HG03108 (cell line): ENCODE results near the gene TFF2.

Experiments
- ATAC-seq: cut with Tn5 transposase; IDR thresholded peaks from one replicate; pipeline ENCODE4 v1.9.1; 2021; ENCODE audit warnings: moderate library complexity; ENCODE audit not compliant: unreplicated experiment

Gene TFF2, protein sequence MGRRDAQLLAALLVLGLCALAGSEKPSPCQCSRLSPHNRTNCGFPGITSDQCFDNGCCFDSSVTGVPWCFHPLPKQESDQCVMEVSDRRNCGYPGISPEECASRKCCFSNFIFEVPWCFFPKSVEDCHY

GRCh38 chr21:42350927-42351426, at the start of gene TFF2:
TFF2 (minus strand) TSS chr21:42350994; CDS start chr21:42350957, 37 bp downstream.
- no peak for ATAC-seq

- no peak for ATAC-seq
Observed at GRCh38 chr21:42400525-42400924, 49.7 kb upstream of the TFF2 start.

- no peak for ATAC-seq
Observed at GRCh38 chr21:42398436-42399028, 47.7 kb upstream of the TFF2 start.

DNA sequence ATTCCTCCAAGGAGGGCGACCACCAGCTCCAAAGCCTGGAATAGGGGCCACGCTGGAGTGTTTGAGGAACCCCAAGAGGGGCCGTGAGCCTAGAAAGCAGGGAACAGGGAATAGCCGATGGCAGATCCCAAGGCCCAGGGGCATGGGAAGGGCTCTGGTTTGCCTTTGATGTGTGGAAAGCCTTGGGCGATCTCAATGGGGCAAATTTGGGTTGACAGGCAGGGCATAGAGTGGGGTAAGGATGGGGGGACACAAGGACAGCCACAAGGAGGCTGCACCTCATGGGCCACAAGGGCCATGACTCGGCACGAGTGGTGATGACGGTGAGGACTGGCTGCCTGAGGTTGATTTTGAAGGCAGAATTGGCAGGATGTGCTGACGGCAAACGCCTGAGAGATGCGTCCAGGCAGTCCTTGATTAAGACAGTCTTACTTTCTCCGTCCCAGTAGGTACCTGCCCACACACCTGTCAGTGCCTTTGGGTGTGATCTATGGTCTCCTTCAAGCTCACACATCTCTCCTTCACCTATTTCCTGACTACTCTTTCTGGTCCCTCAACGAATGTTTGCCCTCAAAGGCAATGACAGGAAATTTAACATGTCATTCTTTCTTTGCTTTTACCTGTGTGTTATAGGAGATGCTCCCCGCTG, 47.1 kb upstream of the TFF2 start:
- no peak for ATAC-seq

DNA sequence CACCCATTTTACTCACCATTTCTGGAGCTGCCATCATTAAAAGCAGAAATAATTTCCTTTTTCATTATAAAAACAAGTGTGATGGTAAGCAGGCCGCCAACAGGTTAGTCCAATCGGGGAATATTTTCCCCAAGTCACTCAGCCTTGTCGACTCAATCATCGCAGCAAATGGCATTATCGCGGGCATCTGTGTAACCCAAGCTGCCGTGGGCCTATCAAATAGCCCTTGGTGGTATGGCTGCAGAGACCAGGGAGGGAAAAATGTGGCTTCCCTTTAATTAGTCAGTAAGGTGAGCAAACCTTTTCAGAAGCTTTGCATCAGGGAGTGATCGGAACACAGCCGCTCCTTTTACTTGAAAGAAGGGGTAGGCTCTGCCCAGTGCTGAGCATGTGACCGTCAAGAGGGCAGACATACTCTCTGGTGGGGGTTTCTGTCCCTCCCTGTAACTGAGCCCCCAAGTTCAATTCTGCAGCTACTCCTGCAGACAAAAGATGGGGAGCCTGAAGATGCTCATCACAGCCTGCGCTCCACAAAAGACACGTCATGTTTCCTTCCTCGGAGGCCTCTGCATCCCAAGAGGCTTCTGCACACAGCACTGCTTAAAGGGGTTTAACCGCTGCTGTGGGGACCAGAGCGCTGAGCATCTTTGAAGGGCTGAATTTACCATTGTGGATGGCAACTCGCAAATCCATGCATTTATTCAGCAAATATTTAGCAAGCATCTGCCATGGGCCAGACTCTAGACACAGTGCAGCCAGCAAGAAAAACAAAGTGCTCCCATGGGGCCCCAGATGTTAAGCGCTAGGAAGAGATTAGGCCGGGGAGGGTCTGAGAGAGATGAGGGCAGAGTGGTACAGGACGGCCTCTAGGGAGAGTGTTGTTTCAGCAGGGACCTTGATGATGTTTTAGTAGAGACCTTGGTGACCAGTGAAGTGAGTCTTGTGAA, 46.3 kb upstream of the TFF2 start:
- ATAC-seq: no peak

DNA sequence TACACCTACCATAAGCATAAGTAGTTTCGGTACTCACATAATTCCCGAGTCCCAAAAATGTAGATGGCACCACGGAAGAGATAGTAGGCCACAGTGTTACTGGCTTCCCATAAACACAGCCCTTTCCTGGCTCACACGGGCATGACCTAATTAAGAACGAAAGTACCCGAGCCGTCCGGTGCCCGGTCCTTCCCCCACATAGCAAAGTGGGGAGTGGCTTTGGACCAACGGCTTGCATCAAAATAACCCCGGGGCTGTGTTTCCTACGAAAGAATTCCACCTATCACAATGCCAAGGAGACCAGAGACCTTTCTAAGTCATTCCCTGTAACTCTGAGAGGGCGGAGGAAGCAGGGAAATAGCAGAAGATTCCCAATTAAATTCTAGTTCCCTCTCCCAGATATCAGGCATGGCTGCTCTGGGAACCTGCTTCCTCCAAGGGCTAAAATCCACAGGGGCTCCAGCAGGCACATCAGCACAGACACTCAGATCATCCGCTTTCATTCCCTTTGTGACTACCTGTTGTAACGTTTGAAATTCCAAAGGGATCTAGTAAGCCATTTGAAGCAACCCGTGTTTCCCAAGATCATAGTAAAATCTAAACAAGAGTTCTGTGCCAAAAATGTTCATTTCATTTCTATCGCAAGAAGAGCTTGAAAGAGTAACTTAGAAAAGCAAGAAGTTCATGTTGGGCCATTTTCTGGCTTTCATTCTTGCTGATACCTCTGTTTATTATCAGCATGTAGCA, 45.3 kb upstream of the TFF2 start, which contains the start of gene TMPRSS3:
Gene TMPRSS3 (minus strand): TSS at position 148 of the 747 bp plus-strand sequence. CDS start 635 bp downstream, outside the sequence.
- no peak for ATAC-seq

- no peak for ATAC-seq
Observed at GRCh38 chr21:42395302-42395701, 44.5 kb upstream of the TFF2 start.

DNA sequence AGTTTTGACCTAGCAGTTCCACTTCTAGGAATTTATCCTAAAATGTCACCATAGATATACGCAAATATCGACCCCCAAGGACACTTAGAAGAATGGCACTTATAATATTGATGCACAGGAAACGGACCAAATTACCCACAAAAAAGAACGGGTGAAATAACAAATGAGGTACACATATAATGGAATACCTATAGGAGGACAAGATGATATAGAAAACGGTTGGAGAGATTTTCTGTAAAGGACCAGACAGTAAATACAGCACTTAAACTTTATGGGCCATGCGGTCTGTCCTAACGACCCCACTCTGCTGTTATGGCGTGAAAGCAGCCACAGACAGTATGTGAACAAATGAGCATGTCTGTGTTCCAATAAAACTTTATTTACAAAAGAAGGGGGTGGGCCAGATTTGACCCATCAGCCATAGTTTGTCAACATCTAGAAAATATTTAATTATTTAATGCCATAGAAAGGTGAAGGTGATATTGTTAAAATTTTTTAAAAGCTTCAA, 42.7 kb upstream of the TFF2 start:
- no peak for ATAC-seq

DNA sequence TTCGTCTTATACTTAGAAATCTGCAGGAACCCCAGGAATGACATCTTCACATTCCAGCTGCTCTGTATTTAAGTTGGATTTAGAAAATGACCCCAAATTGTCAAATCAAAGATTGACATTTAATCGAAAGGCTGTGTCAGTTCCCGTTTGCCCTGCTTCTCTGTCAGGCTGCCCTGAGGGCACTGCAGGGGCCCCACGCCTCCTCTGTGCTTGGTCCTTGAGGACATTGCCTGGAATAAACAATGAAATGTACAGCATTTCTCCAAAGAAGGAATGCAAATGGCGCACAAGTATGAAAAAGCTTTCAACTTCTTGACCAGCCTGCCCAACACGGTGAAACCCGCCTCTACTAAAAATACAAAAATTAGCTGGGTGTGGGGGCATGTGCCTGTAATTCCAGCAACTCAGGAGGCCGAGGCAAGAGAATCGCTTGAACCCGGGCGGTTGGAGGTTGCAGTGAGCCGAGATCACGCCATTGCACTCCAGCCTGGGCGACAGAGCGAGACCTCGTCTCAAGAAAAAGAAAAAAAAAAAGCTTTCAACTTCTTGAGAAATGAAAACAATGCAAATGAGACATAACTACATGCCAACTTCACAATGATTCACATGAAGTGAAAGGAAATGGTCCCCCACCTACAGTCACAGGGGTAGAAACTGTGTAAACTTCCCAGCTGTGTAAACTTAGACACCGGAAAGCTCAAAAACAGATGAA, 42.1 kb upstream of the TFF2 start:
- ATAC-seq: peak; percentile 61

DNA sequence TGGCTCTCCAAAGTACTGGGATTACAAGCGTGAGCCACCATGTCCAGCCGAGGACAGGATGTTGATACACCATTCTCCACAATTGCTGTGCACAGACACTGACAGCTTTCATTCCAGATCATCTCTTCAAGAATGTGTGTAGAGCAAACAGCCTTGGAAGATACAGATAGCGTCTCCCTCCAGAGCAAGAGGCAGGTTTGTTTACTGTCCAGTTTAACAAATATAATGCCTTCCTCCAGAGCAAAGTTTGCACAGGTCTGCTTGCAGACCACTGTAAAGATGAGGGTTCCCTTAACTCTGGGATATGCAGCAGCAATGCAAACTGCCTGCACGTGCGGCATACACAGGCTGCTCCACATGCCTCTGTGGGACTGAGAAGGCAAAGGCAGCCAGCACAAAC, 40.5 kb upstream of the TFF2 start:
- no peak for ATAC-seq

DNA sequence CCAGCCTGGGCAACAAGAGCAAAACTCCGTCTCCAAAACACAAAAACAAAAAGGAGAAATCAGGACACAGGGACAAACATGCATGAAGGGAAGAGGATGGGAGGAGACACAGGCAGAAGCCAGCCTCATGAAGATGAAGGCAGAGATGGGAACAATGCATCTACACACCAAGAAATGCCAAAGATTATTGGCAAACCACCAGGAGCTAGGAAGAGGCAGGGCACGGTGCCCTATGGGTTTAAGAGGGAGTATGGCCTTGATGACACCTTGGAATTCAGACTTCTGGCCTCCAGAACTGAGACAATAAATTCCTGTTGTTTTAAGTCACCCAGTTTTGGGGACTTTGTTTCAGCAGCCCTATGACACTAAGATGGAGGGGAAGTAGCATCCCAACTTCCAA, 39.9 kb upstream of the TFF2 start:
- no peak for ATAC-seq

DNA sequence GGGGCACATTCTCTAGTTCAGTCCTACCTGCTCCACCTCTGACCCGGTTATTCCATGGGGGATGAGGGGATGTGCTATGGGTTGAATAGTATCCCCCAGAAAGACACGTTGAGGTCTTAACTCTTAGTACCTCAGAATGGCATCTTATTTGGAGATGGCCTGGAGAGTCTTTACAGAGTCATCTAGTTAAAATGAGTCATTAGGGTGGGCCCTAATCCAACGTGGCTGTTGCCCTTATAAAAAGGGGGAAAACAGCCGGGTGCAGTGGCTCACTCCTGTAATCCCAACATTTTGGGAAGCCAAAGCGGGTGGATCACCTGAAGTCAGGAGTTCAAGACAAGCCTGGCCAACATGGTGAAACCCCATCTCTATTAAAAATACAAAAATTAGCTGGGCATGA, 39.4 kb upstream of the TFF2 start:
- ATAC-seq: no peak

DNA sequence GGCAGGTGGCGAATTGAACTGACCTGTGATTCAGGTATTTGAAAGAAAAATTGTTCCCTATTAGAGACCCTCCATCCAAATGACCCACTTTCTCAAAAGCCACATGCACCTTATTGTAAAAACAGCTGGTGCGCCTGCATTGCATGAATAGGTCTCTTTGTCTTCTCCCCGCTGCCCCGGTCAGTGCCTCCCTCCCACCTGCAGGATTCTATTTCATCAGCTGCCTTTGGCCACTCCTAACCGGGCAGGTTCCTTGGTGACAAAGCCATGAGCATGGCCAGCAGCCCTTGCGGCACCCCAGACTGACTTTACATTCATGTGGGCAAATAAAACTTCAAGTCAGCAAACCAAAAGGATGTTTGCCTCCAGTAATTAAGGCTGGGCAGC, 38.6 kb upstream of the TFF2 start:
- ATAC-seq: no peak

DNA sequence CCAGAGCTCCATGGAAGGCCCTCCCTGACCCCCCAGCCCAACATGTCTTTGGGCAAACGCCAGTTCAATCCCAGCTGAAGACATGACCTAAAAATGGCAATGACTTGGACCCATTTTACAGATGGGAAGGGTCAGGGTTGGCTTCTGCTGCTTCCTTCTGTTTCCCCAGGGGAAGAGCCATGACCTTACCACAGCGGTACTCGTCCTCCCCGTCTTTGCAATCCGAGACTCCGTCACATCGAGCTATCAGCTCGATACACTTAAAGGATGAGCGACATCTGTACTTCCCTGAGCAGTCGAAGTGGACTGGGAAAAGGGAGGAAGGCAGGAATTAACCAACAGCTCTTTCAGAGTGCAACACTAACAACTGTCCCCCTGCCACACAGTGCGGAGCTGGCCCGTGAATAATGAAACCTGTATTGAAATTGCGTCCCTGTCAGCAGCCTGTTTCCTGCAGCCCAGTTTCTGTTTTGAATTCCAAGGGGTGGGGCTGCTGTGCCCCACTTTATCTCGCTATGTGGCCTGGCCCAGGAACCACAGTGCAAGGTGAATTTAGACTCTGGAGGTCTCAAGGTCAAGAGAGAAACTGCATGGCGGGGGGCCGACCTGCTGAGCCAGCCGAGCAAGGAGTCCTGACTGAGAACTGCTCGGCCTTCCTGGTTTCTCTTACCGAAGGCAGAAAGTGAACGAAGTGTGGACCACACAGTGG, 38.1 kb upstream of the TFF2 start:
- ATAC-seq: no peak

DNA sequence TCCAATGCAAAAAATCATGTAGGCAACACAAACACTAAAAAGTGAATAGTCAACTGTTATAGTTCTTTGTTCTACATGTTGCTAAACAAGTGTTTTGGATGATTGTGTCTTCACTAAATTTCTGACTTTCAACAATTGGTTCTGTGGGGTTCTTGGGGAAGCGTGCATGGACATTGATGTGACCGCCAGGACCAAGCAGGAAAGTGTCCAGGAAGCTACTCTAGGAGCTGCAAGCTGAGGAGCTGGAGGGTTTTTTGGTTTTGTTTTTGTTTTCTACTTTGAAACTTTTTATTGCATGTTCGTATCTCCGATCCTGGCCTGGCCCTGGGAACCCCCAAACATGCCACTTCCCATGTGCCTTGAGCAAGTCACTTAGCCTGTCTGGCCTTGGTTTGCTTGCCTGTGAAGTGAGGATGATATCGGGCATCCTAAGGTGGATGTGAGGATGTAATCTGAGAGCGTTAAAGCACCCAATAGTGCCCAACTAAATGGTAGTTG, 37.1 kb upstream of the TFF2 start:
- no peak for ATAC-seq

GRCh38 chr21:42387164-42387563, 36.4 kb upstream of the TFF2 start:
- ATAC-seq: no peak

- no peak for ATAC-seq
Observed at GRCh38 chr21:42386034-42386591, 35.3 kb upstream of the TFF2 start.

- no peak for ATAC-seq
Observed at GRCh38 chr21:42385619-42386018, 34.8 kb upstream of the TFF2 start.

DNA sequence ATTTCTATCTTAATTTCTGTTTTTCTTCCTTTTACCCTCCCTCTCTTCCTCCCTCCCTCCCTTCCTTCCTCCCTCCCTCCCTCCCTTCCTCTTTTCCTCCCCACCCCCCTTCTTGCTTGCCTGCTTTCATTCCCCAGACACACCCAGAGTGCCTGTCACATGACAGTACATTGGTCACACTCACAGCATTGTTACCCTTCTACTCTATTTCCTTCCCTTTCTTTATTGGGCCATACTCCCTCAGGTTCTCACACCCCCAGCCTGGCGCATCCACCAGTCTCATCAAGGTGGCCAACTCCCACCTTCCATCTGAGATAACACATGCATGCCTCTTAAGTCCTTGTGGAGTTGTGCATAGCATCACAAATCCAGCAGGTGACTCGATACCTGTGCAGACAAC, 34.2 kb upstream of the TFF2 start:
- no peak for ATAC-seq
